Thyroid gland (tissue), 4 donors: ENCODE results near the gene ASIC1. TPM values are rescaled to one million over a fixed set of nuclear protein-coding genes. Genes with fewer than 3 reads are reported as not detected.
"Not testable (repeated sequence)": the region's sequence is repeated elsewhere in the genome, so short reads cannot be mapped to it uniquely, and the experiment has no call there.

Experiments
- DNase-seq, 2 donors: peaks; one replicate each; pipeline ENCODE4 v3.0.0-alpha.2; 2019
- H3K27ac ChIP-seq, 3 donors: fragments of 200-600 bp; sonication (generic); 1 replicate in 2 of 3; 2 replicates in 1 of 3; pipeline ENCODE4 v1.5.1; 2016 to 2019; ENCODE audit warnings: mild to moderate bottlenecking in 1 of 3, moderate library complexity in 1 of 3
- H3K27me3 ChIP-seq: fragments of 200-600 bp; sonication (generic); one replicate; pipeline ENCODE4 v1.5.1; 2019
- H3K36me3 ChIP-seq, 2 donors: fragments of 200-600 bp; sonication (generic); one replicate each; pipeline ENCODE4 v1.5.1; 2016 to 2019
- H3K4me1 ChIP-seq, 2 donors: fragments of 200-600 bp; sonication (generic); one replicate each; pipeline ENCODE4 v1.5.1; 2017 to 2019
- H3K4me3 ChIP-seq, 3 donors: fragments of 200-600 bp; sonication (generic); replicated peaks in 1 of 3; 1 replicate in 2 of 3; 2 replicates in 1 of 3; pipeline ENCODE4 v1.5.1; 2016; ENCODE audit warnings: mild to moderate bottlenecking in 1 of 3
- H3K9me3 ChIP-seq: fragments of 200-600 bp; sonication (generic); one replicate; pipeline ENCODE4 v1.5.1; 2017
- CTCF ChIP-seq, 6 experiments: fragments of 200-600 bp in 3 of 6; fragments of 450-650 bp in 3 of 6; sonication (generic) in 3 of 6; IDR thresholded peaks; one replicate each; pipeline ENCODE4 v1.5.1; 2016 to 2019; ENCODE audit warnings: antibody characterized with exemption in 6 of 6, mild to moderate bottlenecking in 2 of 6, inconsistent platforms in 1 of 6, moderate library complexity in 1 of 6
- POLR2A ChIP-seq, 2 donors: fragments of 450-650 bp; IDR thresholded peaks; one replicate each; pipeline ENCODE4 v1.6.1; 2017; ENCODE audit warnings: antibody characterized with exemption in 2 of 2, mild to moderate bottlenecking in 2 of 2, moderate library complexity in 1 of 2
- WGBS, 2 donors: methylation state at CpG; one replicate each; pipeline ENCODE4 v1.1.5; 2017; 5-methylcytosine and 5-hydroxymethylcytosine counted together
- intact Hi-C: fragments of 100-400 bp; cut with DNase I; formaldehyde crosslinking; loops from one replicate; pipeline ENCODE4 v1.15.1; 2023
- total RNA-seq, 4 donors: library from RNA; depleted of rRNA; stranded (reverse); fragments of >200 nt; gene quantifications; one replicate each; pipeline ENCODE4 v1.2.3, GENCODE V29; 2016

The ASIC1 gene
- total RNA-seq, 4 donors from 2014 or later, result 0.13 to 1.9 (median 0.43) TPM

- H3K36me3 ChIP-seq, result no peaks in the 10 kb centered on the region
- intact Hi-C loops, result no loop called here
- H3K4me1 ChIP-seq, result peaks cover 0 to 6% of the 10 kb centered on the region in 2 donors
- DNase-seq, result no peak
- no peak overlapping the region for H3K4me3 ChIP-seq
- no peaks in the 10 kb centered on the region for H3K9me3 ChIP-seq
- TF ChIP-seq POLR2A (IDR thresholded peaks at IDR 0.05) (no peak), CTCF (IDR thresholded peaks at IDR 0.05) (no peak)
- no peaks in the 10 kb centered on the region for H3K27me3 ChIP-seq
- H3K27ac ChIP-seq, result no peak overlapping the region
- 95 to 100% methylated on average over 1 of the region's 1 CpG for WGBS, 2 donors
These were observed 34.5 kb upstream of the ASIC1 start for GRCh38 chr12:50022903-50023302.

GRCh38 chr12:50024227-50024626 is 33.2 kb upstream of the ASIC1 start:
- intact Hi-C loops, result no loop called here
- H3K4me3 ChIP-seq, result no peak overlapping the region
- H3K27me3 ChIP-seq, result no peaks in the 10 kb centered on the region

GRCh38 chr12:50024805-50025186 is 32.6 kb upstream of the ASIC1 start:
- H3K4me3 ChIP-seq, result peak overlapping the region in 2 of 3 donors; percentile 33 to 60
- no peak overlapping the region for H3K27ac ChIP-seq
- intact Hi-C loops, result no loop called here

More at GRCh38 chr12:50024227-50024626, 33.2 kb upstream of the ASIC1 start:
- Histone ChIP-seq H3K27ac (no peak overlapping the region), H3K36me3 (no peaks in the 10 kb centered on the region), H3K9me3 (no peaks in the 10 kb centered on the region), H3K4me1 (peaks cover 0 to 6% of the 10 kb centered on the region in 2 donors)
- 72 to 76% methylated on average over 8 of the region's 8 CpGs for WGBS, 2 donors
- TF ChIP-seq POLR2A (IDR thresholded peaks at IDR 0.05), result no peak
- TF ChIP-seq CTCF (IDR thresholded peaks at IDR 0.05), result no peak
- DNase-seq, result no peak

GRCh38 chr12:50025187-50026059 is 32.0 kb upstream of the ASIC1 start, which contains the start of gene RACGAP1:
TSS of gene RACGAP1 (minus strand) at chr12:50025494. CDS start at chr12:50016715, 8,779 bp downstream.
- intact Hi-C loops, result no loop called here
- no peaks in the 10 kb centered on the region for H3K9me3 ChIP-seq
- TF ChIP-seq CTCF (IDR thresholded peaks at IDR 0.05), result no peak
- TF ChIP-seq POLR2A (IDR thresholded peaks at IDR 0.05), result peak in 1 of 2 donors; percentile 14
- WGBS, 2 donors, result 5 to 6% methylated on average over 45 to 47 of the region's 47 CpGs
- H3K27ac ChIP-seq, result no peak within 1 kb of the TSS
- DNase-seq, result peak; percentile 95 to 96
- H3K4me1 ChIP-seq, result peaks cover 0 to 6% of the 10 kb centered on the region in 2 donors
- no peaks in the 10 kb centered on the region for H3K36me3 ChIP-seq
- no peaks in the 10 kb centered on the region for H3K27me3 ChIP-seq
- peak within 1 kb of the TSS in 2 of 3 donors; percentile 33 to 60 for H3K4me3 ChIP-seq

More at GRCh38 chr12:50024805-50025186, 32.6 kb upstream of the ASIC1 start:
- no peak for TF ChIP-seq CTCF (IDR thresholded peaks at IDR 0.05)
- no peak for TF ChIP-seq POLR2A (IDR thresholded peaks at IDR 0.05)
- H3K9me3 ChIP-seq, result no peaks in the 10 kb centered on the region
- H3K36me3 ChIP-seq, result no peaks in the 10 kb centered on the region
- DNase-seq, result no peak
- no peaks in the 10 kb centered on the region for H3K27me3 ChIP-seq
- WGBS, 2 donors, result 2 to 3% methylated on average over 12 to 16 of the region's 16 CpGs
- peaks cover 0 to 6% of the 10 kb centered on the region in 2 donors for H3K4me1 ChIP-seq

GRCh38 chr12:50026691-50027090 is 30.7 kb upstream of the ASIC1 start:
- H3K27me3 ChIP-seq, result no peaks in the 10 kb centered on the region
- no peaks in the 10 kb centered on the region for H3K36me3 ChIP-seq
- 93 to 98% methylated on average over 3 of the region's 3 CpGs for WGBS, 2 donors
- intact Hi-C loops, result no loop called here
- no peak for DNase-seq
- no peaks in the 10 kb centered on the region for H3K9me3 ChIP-seq
- H3K27ac ChIP-seq, result no peak overlapping the region
- no peak for TF ChIP-seq CTCF (IDR thresholded peaks at IDR 0.05)
- TF ChIP-seq POLR2A (IDR thresholded peaks at IDR 0.05), result no peak
- no peak overlapping the region for H3K4me3 ChIP-seq
- peaks cover 0 to 6% of the 10 kb centered on the region in 2 donors for H3K4me1 ChIP-seq

- H3K9me3 ChIP-seq, H3K36me3 ChIP-seq, DNase-seq, H3K4me3 ChIP-seq, H3K4me1 ChIP-seq, intact Hi-C loops, H3K27me3 ChIP-seq, H3K27ac ChIP-seq: not testable (repeated sequence)
- WGBS, 2 donors, result 78% methylated on average over 9 of the region's 9 CpGs
These were observed 26.9 kb upstream of the ASIC1 start for GRCh38 chr12:50030449-50030848.
